ENCODE measurements around the gene CARD14.
"Not testable (repeated sequence)": the region's sequence is repeated elsewhere in the genome, so short reads cannot be mapped to it uniquely, and the experiment has no call there.

CARD14 gene

DNA sequence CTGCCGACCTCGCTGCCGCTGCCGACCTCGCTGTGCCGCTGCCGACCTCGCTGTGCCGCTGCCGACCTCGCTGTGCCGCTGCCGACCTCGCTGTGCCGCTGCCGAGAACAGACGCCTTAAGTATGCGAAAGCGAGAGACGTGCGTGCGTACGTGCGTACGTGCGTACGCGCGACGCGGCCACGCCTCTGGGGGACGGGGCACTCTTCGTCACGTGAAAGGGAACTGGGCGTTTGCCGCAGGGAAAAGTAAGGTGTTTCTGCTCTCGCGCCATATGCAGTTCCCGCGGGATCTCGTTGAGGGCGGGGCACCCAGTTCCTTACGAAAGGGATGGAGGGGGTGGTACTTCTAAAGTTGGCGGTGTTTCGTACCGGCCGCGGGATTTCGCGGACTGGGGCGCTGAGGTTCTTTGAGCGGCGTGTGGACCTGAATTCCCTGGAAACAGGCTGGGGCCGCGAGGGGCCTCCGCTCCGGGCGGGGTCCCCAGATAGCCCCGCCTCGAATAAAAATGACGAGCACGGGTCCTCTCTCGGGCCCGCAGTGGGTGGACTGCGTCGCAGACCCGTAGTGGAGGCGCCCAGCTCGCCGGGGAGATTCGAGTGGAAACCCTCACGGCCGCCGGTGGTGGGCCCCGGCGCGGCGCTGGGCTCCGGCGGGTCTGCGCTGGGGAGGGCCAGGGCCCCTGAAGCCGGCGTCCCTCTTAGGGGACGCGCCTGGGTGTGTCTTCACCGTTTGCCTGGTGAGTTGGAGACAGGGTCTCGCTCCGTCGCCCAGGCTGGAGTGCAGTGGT lies 22.6 kb upstream of the CARD14 start, which contains the start of gene EIF4A3:
TSS of gene EIF4A3 (minus strand) at position 94 of the 788 bp plus-strand sequence. CDS start 167 bp downstream, outside the sequence.
- DNase-seq (ENCODE audit: low read depth in 2 of 3, low spot score in 1 of 3) = peak; percentile 96 to 97 (median 96)

GRCh38 chr17:80151333-80151732 lies 18.5 kb upstream of the CARD14 start:
- DNase-seq (ENCODE audit: low read depth in 2 of 3, low spot score in 1 of 3) = no peak

GRCh38 chr17:80152081-80152702 lies 17.6 kb upstream of the CARD14 start:
- no peak for DNase-seq (ENCODE audit: low read depth in 2 of 3, low spot score in 1 of 3)

DNA sequence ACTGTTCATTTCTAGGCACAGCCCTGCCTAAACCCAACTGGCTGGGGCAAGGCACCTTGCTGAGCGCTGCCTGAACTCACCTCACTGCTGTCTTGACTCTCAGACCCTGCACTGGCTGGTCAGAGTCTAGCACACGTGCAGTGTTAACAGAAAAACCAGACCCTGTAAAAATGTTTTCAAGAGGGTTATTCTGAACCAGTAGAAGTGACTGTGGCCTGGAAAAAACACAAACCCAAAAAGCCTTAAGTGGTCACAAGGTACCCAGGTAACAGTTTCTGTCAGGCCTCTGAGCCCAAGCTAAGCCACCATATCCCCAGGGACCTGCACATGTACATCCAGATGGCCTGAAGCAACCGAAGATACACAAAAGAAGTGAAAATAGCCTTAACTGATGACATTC lies 16.8 kb upstream of the CARD14 start:
- DNase-seq (ENCODE audit: low read depth in 2 of 3, low spot score in 1 of 3) = no peak

DNA sequence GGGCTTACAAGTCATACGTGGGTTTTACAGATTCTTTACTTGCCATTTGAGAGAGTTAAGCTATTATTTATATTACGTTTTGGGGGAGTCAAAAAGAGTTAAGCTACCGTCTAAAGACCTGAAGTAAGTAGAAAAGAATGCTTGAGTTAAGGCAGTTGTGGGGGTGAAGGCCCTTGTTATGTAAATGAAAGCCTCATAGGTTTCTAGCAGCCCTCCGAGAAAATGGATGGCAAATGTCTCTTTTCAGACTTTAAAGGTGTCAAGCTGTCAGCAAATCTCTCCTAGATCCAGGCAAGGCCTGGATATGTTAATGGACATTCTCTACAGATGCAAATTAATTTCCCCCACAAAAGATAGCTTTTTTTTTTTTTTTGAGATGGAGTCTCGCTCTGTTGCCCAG lies 15.7 kb upstream of the CARD14 start:
- no peak for DNase-seq (ENCODE audit: low read depth in 2 of 3, low spot score in 1 of 3)

- DNase-seq (ENCODE audit: low read depth in 2 of 3, low spot score in 1 of 3) = not testable (repeated sequence)
Observed at GRCh38 chr17:80155600-80155999, 14.2 kb upstream of the CARD14 start.

GRCh38 chr17:80158846-80159245 lies 11.0 kb upstream of the CARD14 start:
- no peak for DNase-seq (ENCODE audit: low read depth in 2 of 3, low spot score in 1 of 3)

DNA sequence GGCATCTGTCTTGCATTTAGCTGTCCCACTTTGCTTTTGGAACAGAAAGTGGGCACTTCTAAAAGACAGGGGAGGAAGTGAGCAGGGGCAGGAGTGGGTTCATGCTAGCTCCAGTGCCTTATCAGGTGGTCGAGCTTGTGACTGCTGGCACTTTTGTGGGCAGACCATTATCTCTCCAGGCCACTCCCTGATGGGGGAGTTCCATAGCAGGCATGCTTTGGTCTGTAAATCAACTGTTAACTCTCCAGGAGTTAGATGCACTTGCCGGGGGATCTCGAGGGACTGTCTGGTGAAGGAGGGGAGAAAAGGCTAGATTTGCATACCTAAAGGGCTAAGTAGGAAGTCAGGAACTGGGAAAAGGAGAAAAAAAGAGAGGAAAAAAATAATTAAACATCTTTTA lies 9.3 kb upstream of the CARD14 start:
- no peak for DNase-seq (ENCODE audit: low read depth in 2 of 3, low spot score in 1 of 3)

DNA sequence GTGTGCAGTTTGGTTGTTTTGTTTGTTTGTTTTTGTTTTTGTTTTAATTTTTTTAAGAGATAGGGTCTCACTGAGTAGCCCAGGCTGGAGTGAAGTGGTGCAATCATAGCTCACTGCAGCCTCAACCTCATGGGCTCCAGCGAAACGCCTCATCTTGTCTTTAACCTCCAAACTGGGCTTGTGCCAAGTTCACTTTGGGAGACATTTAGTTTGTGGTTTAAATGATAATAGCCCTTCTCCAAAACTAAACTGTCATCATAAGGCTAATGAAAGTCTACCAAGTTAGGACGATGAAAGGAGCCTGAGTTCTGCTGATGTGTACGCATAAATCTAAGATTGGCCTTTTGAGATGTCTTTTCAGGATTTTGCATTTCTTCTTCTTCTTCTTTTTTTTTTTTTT lies 6.5 kb upstream of the CARD14 start:
- no peak for DNase-seq (ENCODE audit: low read depth in 2 of 3, low spot score in 1 of 3)

DNA sequence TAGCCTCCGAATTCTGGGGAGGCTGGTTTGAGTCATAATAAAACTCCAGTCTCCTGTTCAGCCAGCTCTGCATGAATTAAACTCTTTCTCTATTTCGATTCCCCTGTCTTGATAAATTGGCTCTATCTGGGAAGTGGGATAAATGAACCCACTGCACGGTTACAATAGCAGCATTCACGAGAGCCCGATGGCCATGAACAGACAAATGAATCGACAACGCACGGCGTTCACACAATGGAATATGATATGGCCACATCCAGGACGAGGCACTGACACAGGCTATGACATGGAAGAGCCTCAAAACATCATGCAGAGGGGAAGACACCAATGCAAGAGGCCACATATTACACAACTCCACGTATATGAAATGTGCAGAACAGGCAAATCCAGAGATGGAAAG lies 5.6 kb upstream of the CARD14 start:
- DNase-seq (ENCODE audit: low read depth in 2 of 3, low spot score in 1 of 3) = no peak

DNA sequence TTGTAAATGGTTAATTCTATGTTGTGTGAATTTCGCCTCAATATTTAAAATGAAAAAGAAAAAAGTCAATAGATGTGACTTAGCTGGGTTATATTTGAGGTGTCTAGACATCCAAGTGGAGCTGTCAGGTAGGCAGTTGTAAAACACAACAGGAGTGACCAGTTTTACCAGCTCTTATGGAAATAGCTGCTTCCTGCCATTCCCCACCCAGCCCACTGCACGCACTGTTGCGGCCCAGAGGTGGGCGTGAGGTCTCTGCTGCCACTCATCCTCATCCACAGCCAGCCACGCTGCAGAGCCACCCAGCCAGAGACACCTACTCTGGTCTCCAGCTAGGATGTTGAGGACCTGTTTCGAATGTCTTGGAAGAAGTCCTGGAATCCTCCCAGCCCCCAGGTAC lies 3.4 kb upstream of the CARD14 start:
- no peak for DNase-seq (ENCODE audit: low read depth in 2 of 3, low spot score in 1 of 3)

- DNase-seq (ENCODE audit: low read depth in 2 of 3, low spot score in 1 of 3) = no peak
Observed at GRCh38 chr17:80168371-80168770, 1.5 kb upstream of the CARD14 start.

GRCh38 chr17:80169107-80169506 lies 723 bp upstream of the CARD14 start:
- DNase-seq (ENCODE audit: low read depth in 2 of 3, low spot score in 1 of 3) = no peak

GRCh38 chr17:80171681-80172080 lies 1.9 kb downstream of the CARD14 start:
- DNase-seq (ENCODE audit: low read depth in 2 of 3, low spot score in 1 of 3) = no peak

DNA sequence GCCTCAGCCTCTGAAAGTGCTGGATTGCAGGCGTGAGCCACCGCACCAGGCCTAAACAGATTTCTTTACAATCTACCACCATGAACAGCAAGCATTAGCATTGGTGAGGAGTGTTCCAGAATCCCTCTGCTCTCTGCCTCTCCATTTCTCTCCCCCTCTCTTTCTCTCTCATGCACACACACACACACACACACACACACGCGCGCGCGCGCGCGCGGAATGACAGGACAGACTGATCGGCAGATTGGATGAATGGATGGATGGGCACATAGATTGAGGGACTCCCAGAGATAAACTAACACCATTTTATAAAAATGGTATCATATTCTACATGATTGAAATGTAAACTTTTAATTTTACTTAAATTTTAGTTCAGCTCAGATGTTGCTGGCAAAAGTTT lies 3.3 kb downstream of the CARD14 start:
- DNase-seq (ENCODE audit: low read depth in 2 of 3, low spot score in 1 of 3) = no peak

DNA sequence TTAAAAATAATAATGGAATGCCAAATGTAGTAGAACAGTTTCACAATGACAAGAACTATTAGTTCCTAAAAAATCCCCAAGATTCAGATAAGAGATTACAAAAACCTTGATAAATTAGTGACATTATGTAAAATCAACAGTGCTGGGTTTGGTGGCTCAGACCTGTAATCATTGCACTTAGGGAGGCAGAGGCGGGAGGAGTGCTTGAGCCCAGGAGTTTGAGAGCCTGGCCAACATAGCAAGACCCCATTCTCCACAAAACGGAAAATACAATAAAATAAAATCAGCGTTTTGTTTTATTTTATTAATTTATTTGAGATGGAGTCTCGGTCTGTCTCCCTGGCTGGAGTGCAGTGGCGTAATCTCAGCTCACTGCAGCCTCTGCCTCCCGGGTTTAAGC lies 4.1 kb downstream of the CARD14 start:
- no peak for DNase-seq (ENCODE audit: low read depth in 2 of 3, low spot score in 1 of 3)

GRCh38 chr17:80176757-80177156 lies 6.9 kb downstream of the CARD14 start:
- DNase-seq (ENCODE audit: low read depth in 2 of 3, low spot score in 1 of 3) = no peak

DNA sequence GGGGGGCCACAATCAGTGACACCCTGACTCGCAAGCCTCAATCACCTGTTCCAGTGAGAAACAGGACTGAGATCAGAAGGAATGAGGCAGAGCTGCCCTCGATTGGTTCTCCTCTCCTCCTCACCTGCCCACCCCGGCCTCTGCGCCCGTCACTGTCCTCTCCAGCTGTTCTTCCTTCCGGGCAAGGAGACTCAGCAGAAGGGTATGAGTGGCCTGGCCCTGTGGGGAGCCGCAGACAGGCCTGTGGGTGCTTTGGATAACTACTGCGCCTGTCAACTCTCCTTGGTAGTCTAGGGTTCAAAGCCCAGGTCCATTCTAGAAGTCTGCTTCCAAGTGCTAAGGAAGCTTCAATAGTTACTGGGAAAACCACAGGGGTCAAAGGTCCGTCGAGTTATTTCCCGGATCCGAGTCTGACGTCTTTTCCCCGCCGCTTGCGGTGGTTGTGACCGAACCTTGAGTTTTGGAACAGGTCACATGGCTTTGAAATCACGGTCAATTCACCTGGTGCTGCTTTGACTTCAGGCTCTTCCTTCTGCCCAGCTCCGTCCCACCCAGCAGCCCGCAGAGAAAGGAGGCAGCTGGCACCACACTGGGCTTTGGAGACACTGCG lies 8.3 kb downstream of the CARD14 start:
- DNase-seq (ENCODE audit: low read depth in 2 of 3, low spot score in 1 of 3) = no peak

- no peak for DNase-seq (ENCODE audit: low read depth in 2 of 3, low spot score in 1 of 3)
Observed at GRCh38 chr17:80180192-80180591, 10.4 kb downstream of the CARD14 start.

GRCh38 chr17:80181431-80181830 lies 11.6 kb downstream of the CARD14 start:
- DNase-seq (ENCODE audit: low read depth in 2 of 3, low spot score in 1 of 3) = no peak

DNA sequence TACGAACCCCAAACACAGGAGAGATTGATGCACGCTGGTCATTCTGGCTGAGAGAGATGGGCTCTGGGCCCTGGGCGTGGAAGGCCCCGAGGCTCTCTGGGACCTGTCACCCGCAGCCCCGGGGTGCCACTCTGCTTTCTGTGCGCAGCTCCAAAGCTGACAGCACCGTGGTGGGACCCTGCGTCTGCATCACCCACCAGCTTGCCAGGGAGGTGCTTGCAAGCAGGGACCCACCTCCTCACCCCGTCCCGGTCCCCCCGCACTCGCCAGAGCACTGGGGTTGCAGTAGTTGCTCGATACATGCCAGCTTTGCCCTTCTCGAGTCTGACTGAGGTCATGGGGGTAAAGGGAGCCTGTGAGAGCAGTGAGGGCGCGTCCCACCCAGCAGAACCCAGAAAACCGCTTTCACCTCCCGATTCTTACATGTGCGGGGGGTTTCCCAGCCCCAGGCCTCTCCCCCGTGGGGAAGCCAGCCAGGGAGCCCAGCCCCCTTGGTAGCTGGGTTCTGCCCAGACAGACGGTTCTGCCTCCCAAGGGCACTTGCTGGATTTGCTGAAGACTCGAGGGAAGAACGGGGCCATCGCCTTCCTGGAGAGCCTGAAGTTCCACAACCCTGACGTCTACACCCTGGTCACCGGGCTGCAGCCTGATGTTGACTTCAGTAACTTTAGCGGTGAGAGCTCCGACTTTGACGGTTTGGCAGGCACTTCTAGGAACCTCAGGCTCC lies 12.5 kb downstream of the CARD14 start:
- DNase-seq (ENCODE audit: low read depth in 2 of 3, low spot score in 1 of 3) = no peak

DNA sequence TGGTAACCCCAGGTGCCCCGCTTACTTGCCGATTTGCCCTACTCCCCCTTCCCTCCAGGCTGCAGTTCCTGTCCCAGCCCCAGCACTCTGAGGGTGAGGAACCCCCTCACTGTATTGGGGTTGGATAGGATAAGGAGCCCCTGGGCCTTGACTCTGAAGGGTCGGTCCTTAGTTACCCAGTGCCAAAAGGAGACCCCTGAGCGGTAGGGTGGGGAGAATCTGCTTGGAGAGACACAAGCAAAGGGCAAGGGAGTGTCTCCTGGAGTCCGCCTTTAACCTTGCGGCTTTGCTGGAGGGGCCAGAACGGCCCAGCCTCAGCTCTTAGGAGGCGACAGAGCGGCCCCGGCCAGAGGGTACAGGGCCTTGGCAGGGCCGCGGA lies 13.0 kb downstream of the CARD14 start:
- no peak for DNase-seq (ENCODE audit: low read depth in 2 of 3, low spot score in 1 of 3)

Data from stimulated activated CD4-positive, alpha-beta T cell treated with anti-CD3 and anti-CD28 coated beads, Interleukin-12 subunit alpha, Interleukin-12 subunit beta, amount 100 ng/mL, for 48 hours (primary cell).